ENCODE results near the gene GNG7. TPM values are rescaled to one million over a fixed set of nuclear protein-coding genes. Genes with fewer than 3 reads are reported as not detected.

GNG7 gene
- total RNA-seq, 1 donor from 2014 or later: 0.06 TPM

- H3K4me3 ChIP-seq (ENCODE audit: low read depth, low read length): no peak overlapping the region
- no peak for DNase-seq (ENCODE audit: low read depth)
- no peak for TF ChIP-seq CTCF (conservative IDR thresholded peaks at IDR 0.05; ENCODE audit: low read depth, low read length)
Measured at GRCh38 chr19:2552859-2553258, 149.6 kb downstream of the GNG7 start.

- DNase-seq (ENCODE audit: low read depth): no peak
- H3K4me3 ChIP-seq (ENCODE audit: low read depth, low read length): no peak overlapping the region
- TF ChIP-seq CTCF (conservative IDR thresholded peaks at IDR 0.05; ENCODE audit: low read depth, low read length): no peak
Measured at GRCh38 chr19:2551864-2552185, 150.7 kb downstream of the GNG7 start.

GRCh38 chr19:2551172-2551863 lies 151.2 kb downstream of the GNG7 start:
- no peak overlapping the region for H3K4me3 ChIP-seq (ENCODE audit: low read depth, low read length)
- DNase-seq (ENCODE audit: low read depth): no peak
- TF ChIP-seq CTCF (conservative IDR thresholded peaks at IDR 0.05; ENCODE audit: low read depth, low read length): no peak

- H3K4me3 ChIP-seq (ENCODE audit: low read depth, low read length): no peak overlapping the region
- DNase-seq (ENCODE audit: low read depth): no peak
- TF ChIP-seq CTCF (conservative IDR thresholded peaks at IDR 0.05; ENCODE audit: low read depth, low read length): no peak
Measured at GRCh38 chr19:2550431-2551171, 151.9 kb downstream of the GNG7 start.

- no peak for TF ChIP-seq CTCF (conservative IDR thresholded peaks at IDR 0.05; ENCODE audit: low read depth, low read length)
- no peak overlapping the region for H3K4me3 ChIP-seq (ENCODE audit: low read depth, low read length)
- no peak for DNase-seq (ENCODE audit: low read depth)
Measured at GRCh38 chr19:2549701-2550191, 152.7 kb downstream of the GNG7 start.

GRCh38 chr19:2548966-2549365 lies 153.5 kb downstream of the GNG7 start:
- no peak overlapping the region for H3K4me3 ChIP-seq (ENCODE audit: low read depth, low read length)
- no peak for TF ChIP-seq CTCF (conservative IDR thresholded peaks at IDR 0.05; ENCODE audit: low read depth, low read length)
- no peak for DNase-seq (ENCODE audit: low read depth)

All from epithelial cell of proximal tubule (primary cell).